ENCODE measurements around the gene MINPP1.

MINPP1 gene

GRCh38 chr10:87546210-87546609 is 41.5 kb downstream of the MINPP1 start:
- ChIA-PET POLR2A (no interaction called here), CTCF (no interaction called here)
- no peak for DNase-seq (ENCODE audit: extremely low spot score)
- TF ChIP-seq SP1 (IDR thresholded peaks at IDR 0.05), result no peak
- no peak for TF ChIP-seq HDGF (IDR thresholded peaks at IDR 0.05; ENCODE audit: borderline replicate concordance)
- TF ChIP-seq FOXK2 (IDR thresholded peaks at IDR 0.05), result no peak
- no peak for TF ChIP-seq SUZ12 (IDR thresholded peaks at IDR 0.05)
- no peak for TF ChIP-seq NFRKB (IDR thresholded peaks at IDR 0.05)
- TF ChIP-seq PKNOX1 (IDR thresholded peaks at IDR 0.05), result no peak
- no peak for TF ChIP-seq CTBP1 (IDR thresholded peaks at IDR 0.05; ENCODE audit: borderline replicate concordance)
- no peak for TF ChIP-seq TARDBP (IDR thresholded peaks at IDR 0.05)
- TF ChIP-seq ZNF384 (IDR thresholded peaks at IDR 0.05), result no peak
- no peak for TF ChIP-seq LEF1 (IDR thresholded peaks at IDR 0.05; ENCODE audit: borderline replicate concordance)
- TF ChIP-seq FOXA1 (IDR thresholded peaks at IDR 0.05), result no peak
- TF ChIP-seq ELF4 (IDR thresholded peaks at IDR 0.05), result no peak
- no peak for TF ChIP-seq FOXM1 (IDR thresholded peaks at IDR 0.05; ENCODE audit: borderline replicate concordance)
- no peak for TF ChIP-seq BHLHE40 (IDR thresholded peaks at IDR 0.05; ENCODE audit: borderline replicate concordance)
- no peak for TF ChIP-seq ARNT (IDR thresholded peaks at IDR 0.05)

GRCh38 chr10:87546971-87547413 is 42.3 kb downstream of the MINPP1 start:
- no peak for DNase-seq (ENCODE audit: extremely low spot score)
- ChIA-PET POLR2A (no interaction called here), CTCF (interaction anchor here (0.6 kb wide), 1 partner anchor 608 kb away, joined by 4 read pairs; no protein-coding TSS in a partner anchor)
- TF ChIP-seq SP1 (IDR thresholded peaks at IDR 0.05), result no peak

- TF ChIP-seq PKNOX1 (IDR thresholded peaks at IDR 0.05) (0 out of 2 replicates have a peak, but pooled peaks have one; percentile 21), BHLHE40 (IDR thresholded peaks at IDR 0.05; ENCODE audit: borderline replicate concordance) (no peak)
- CTCF ChIA-PET, result no interaction called here
- POLR2A ChIA-PET, result no interaction called here
- no peak for DNase-seq (ENCODE audit: extremely low spot score)
Measured at GRCh38 chr10:87547734-87548311, 43.1 kb downstream of the MINPP1 start.

GRCh38 chr10:87550741-87551140 is 46.0 kb downstream of the MINPP1 start:
- CTCF ChIA-PET, result no interaction called here
- TF ChIP-seq BHLHE40 (IDR thresholded peaks at IDR 0.05; ENCODE audit: borderline replicate concordance) (no peak), LEF1 (IDR thresholded peaks at IDR 0.05; ENCODE audit: borderline replicate concordance) (no peak), PKNOX1 (IDR thresholded peaks at IDR 0.05) (no peak), NFRKB (IDR thresholded peaks at IDR 0.05) (no peak), L3MBTL2 (conservative IDR thresholded peaks at IDR 0.05) (no peak), ELF4 (IDR thresholded peaks at IDR 0.05) (no peak), TARDBP (IDR thresholded peaks at IDR 0.05) (no peak), FOXK2 (IDR thresholded peaks at IDR 0.05) (no peak), SUZ12 (IDR thresholded peaks at IDR 0.05) (no peak), ARNT (IDR thresholded peaks at IDR 0.05) (no peak), CTBP1 (IDR thresholded peaks at IDR 0.05; ENCODE audit: borderline replicate concordance) (no peak), FOXM1 (IDR thresholded peaks at IDR 0.05; ENCODE audit: borderline replicate concordance) (no peak), HDGF (IDR thresholded peaks at IDR 0.05; ENCODE audit: borderline replicate concordance) (no peak)
- POLR2A ChIA-PET, result no interaction called here

GRCh38 chr10:87551326-87551725 is 46.6 kb downstream of the MINPP1 start:
- DNase-seq (ENCODE audit: extremely low spot score), result no peak
- POLR2A ChIA-PET, result no interaction called here
- no peak for TF ChIP-seq CTBP1 (IDR thresholded peaks at IDR 0.05; ENCODE audit: borderline replicate concordance)
- TF ChIP-seq BHLHE40 (IDR thresholded peaks at IDR 0.05; ENCODE audit: borderline replicate concordance), result no peak
- TF ChIP-seq ARNT (IDR thresholded peaks at IDR 0.05), result no peak
- TF ChIP-seq SUZ12 (IDR thresholded peaks at IDR 0.05), result no peak
- TF ChIP-seq FOXK2 (IDR thresholded peaks at IDR 0.05), result no peak
- TF ChIP-seq LEF1 (IDR thresholded peaks at IDR 0.05; ENCODE audit: borderline replicate concordance), result no peak
- no peak for TF ChIP-seq HDGF (IDR thresholded peaks at IDR 0.05; ENCODE audit: borderline replicate concordance)
- TF ChIP-seq SP1 (IDR thresholded peaks at IDR 0.05), result no peak
- TF ChIP-seq TARDBP (IDR thresholded peaks at IDR 0.05), result no peak
- CTCF ChIA-PET, result no interaction called here

More at GRCh38 chr10:87550741-87551140, 46.0 kb downstream of the MINPP1 start:
- no peak for DNase-seq (ENCODE audit: extremely low spot score)

GRCh38 chr10:87552248-87552929 is 47.7 kb downstream of the MINPP1 start:
- POLR2A ChIA-PET, result no interaction called here
- TF ChIP-seq FOXM1 (IDR thresholded peaks at IDR 0.05; ENCODE audit: borderline replicate concordance), result no peak
- no peak for TF ChIP-seq FOXA1 (IDR thresholded peaks at IDR 0.05)
- no peak for TF ChIP-seq ARNT (IDR thresholded peaks at IDR 0.05)
- no peak for TF ChIP-seq SUZ12 (IDR thresholded peaks at IDR 0.05)
- CTCF ChIA-PET, result no interaction called here
- DNase-seq (ENCODE audit: extremely low spot score), result no peak

- ChIA-PET POLR2A (no interaction called here), CTCF (no interaction called here)
- TF ChIP-seq CTBP1 (IDR thresholded peaks at IDR 0.05; ENCODE audit: borderline replicate concordance), result no peak
- no peak for TF ChIP-seq HDGF (IDR thresholded peaks at IDR 0.05; ENCODE audit: borderline replicate concordance)
- no peak for TF ChIP-seq ARNT (IDR thresholded peaks at IDR 0.05)
- no peak for TF ChIP-seq FOXK2 (IDR thresholded peaks at IDR 0.05)
- no peak for TF ChIP-seq NFRKB (IDR thresholded peaks at IDR 0.05)
- no peak for TF ChIP-seq LEF1 (IDR thresholded peaks at IDR 0.05; ENCODE audit: borderline replicate concordance)
- no peak for TF ChIP-seq BHLHE40 (IDR thresholded peaks at IDR 0.05; ENCODE audit: borderline replicate concordance)
- TF ChIP-seq SP1 (IDR thresholded peaks at IDR 0.05), result no peak
- TF ChIP-seq ZNF384 (IDR thresholded peaks at IDR 0.05), result no peak
- no peak for TF ChIP-seq ELF4 (IDR thresholded peaks at IDR 0.05)
- no peak for TF ChIP-seq PKNOX1 (IDR thresholded peaks at IDR 0.05)
- TF ChIP-seq FOXA1 (IDR thresholded peaks at IDR 0.05), result no peak
- TF ChIP-seq FOXM1 (IDR thresholded peaks at IDR 0.05; ENCODE audit: borderline replicate concordance), result no peak
- TF ChIP-seq L3MBTL2 (conservative IDR thresholded peaks at IDR 0.05), result no peak
- no peak for TF ChIP-seq TARDBP (IDR thresholded peaks at IDR 0.05)
- TF ChIP-seq SUZ12 (IDR thresholded peaks at IDR 0.05), result no peak
- no peak for DNase-seq (ENCODE audit: extremely low spot score)
Measured at GRCh38 chr10:87557409-87557808, 52.7 kb downstream of the MINPP1 start.
